HL-60/S4 treated with phorbol 12-myristate 13-acetate at 8.2 ng/mL for 4 days and 3 days (cell line): Measurements from ENCODE around the gene AP1G2.

Experiments used
- in situ Hi-C: fragments of 300-500 bp; cut with MboI; formaldehyde crosslinking; loops from 2 replicates; pipeline ENCODE4 v1.15.0; 2022; ENCODE audit warnings: low sequenced_read_pairs

The AP1G2 gene

DNA sequence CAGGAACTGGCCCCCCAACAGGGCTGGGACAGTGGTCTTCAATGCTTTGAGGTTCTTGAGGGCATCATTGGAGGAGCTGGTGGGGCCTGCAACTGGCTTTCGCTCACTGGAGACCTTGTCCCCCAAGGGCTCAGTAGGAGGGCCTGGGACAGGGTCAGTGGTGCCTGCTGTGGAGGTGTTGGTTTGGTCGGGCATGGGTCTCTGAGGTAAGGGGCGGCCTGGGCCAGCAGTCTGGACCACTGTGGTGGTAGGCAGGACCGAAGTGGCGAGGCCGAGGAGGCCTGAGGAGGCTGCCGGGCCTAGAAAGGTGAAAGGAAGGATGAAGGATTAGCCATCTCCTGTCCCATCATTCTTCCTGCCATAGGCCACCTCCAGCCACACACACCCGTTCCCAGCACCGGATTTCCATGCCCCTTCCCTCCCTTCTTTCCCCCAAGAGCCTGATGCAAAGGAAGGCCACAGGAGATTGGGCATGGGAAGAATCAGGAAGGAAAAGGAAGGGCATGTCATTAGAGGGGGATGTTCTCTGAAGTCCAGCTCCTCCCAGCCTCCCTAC, 44.9 kb downstream of the AP1G2 start:
- in situ Hi-C loops = no loop called here

DNA sequence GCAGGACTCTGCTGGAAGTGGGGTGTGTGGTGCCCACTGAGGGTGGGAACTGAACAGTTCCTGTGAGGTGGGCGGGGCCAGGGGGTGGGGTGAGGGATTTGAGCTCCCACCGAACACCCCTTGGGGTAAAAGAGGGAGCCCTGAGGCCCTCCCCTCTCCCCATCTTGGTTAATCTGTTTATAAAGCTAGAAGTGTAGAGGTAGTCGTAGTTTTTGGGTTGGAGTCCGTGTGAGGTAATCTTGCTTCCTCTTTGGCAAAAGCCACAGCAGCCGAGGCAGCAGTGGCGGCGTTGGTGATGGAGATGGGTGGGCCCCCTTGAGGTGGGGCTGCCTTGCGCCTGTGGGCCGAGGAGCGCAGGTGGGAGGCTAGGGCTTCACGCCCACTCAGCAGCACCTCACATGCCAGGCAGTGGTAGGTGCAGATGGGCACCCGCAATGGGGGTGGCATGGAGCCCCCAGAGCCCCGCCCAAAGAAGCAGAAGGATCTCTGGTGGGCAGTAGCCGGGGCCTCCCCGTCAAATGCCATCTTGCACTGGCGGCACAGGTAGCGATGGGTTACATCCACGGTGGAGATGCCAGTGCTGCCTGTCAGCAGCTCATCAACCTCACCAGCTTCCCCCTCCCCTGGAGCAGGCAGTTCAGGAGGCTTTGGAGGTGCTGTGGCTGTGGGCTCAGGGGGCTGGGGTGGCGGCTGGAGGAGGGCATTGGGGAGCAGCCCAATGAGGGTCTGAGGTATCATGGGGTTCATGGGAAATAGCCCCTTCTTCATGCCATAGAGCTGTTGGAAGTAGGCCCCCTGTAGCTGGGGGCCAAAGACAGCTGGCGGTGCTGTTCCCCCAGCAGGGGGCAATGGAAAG, 45.6 kb downstream of the AP1G2 start:
- in situ Hi-C loops = no loop called here

GRCh38 chr14:23520899-23521533, 46.6 kb downstream of the AP1G2 start:
- in situ Hi-C loops = no loop called here

- in situ Hi-C loops = no loop called here
These were observed 48.9 kb downstream of the AP1G2 start for GRCh38 chr14:23518709-23519108.

DNA sequence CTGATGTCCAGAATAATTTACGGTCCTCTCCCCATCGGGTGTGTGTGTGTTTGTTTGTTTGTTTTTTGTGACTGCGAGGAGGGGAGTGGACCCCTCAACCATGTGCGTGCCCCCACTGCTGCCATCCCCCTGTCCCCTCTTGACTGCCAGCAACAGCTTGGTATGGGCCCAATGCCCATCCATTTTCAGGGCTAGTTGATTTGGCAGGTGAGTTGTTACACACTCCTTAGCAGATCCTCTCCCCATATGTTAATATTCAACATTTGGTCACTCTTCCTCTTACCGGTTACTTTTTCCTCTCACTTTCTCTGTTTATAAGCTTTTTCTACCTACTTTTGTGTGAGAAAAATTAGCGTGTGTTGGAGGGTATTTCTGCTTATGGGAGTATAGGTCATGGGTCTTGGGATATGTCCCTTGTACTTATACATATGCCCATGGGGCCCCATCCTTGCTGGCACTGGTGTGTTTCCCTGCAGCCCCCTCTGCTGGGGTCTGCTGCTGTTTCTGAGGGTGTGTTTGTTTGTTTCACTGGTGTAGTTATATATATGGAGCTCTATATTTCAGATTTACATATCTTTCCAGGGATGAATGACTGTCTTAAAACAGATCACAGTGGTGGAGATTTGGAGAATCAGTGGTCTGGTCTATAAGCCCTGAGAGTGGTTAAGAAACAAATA, 49.8 kb downstream of the AP1G2 start:
- in situ Hi-C loops = no loop called here

- in situ Hi-C loops = no loop called here
These were observed 53.0 kb downstream of the AP1G2 start for GRCh38 chr14:23514644-23514957.

DNA sequence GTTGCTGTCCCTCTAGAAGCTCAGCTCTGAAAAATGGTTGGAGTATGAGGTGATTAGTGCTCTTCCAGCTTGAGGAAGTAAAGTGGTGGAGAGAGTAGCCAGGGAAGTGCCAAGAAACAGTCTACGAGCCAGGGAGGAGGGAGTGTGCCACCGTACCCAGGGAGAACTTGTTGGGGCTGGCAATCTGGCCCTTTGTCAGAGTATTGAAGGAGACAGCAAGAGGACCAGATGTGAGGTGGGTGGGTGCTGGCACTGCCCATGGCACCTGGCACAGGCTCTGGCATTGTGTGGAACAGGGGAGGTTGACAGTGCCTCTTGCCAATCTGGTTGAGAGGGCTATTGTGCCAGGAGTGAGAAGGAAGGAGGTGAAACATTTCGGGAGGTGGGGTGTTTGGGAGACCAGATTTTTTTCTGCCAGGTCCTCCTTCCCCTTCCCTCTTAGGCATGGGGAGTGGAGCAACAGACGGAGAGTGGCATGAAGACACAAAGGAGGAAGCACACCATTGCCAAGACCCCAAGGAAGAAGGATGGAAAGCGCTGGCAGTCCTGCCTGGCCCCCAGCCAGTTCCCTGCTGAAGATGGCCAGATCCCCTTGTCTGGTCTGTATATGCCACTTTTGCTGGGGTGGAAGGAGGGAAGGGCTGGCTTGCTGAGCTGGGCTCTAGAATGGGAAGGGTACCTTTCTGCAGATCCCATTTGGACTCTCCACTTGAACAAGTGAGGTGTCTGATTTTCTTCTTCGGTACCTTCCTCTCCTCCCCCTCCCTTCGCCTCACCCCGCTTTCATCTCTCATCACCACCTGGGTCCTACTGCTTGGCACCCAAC, 53.6 kb downstream of the AP1G2 start:
- in situ Hi-C loops = no loop called here

DNA sequence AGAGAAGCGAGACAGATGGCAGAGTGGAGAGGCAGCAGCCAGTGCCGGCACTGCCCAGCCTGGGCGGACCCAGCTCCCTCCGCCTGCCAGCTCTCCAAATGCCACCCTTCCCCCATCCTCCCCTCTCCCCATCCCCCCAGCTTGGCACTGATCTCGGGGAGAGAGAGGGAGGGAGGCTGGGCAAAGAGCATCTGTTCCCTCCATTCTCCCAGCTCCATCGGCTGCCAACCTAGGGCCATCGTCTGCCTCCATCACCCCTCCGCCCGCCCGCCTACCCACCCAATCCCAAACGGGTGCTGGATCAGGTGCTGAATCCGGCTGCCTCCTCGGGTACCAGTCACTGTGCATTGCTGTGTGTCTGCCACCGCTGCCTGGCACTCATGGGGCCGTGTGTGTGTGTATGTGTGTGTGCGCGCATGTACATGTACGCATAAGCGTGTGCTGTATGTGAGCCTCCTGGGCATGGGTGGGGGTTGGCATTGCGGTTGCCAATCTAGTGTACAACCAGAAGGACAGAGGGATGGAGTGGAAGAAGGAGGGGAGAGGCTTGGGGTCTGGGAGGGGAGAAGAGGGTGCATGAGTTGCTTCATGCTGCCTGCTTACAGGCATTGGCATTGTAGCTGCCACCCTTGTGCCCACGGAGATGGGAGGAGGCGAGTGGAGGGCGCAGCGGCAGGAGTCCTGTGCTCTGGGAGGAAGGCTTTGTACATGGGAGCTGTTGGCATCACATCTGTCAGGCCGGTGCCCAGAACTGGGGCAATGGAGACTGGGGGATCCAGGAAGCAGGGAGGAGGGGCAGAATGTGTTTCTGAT, 54.4 kb downstream of the AP1G2 start:
- in situ Hi-C loops = no loop called here

- in situ Hi-C loops = no loop called here
These were observed 55.4 kb downstream of the AP1G2 start for GRCh38 chr14:23512156-23512555.
